ENCODE data around the gene RSF1.
A peak's percentile ranks its signal among the peaks of the same experiment; 100 is the strongest.

RSF1 gene

GRCh38 chr11:77619576-77620198 lies 200.8 kb downstream of the RSF1 start:
- DNase-seq (ENCODE audit: low spot score), result peak; percentile 31

- no peak for DNase-seq (ENCODE audit: low spot score)
These were observed 202.6 kb downstream of the RSF1 start for GRCh38 chr11:77617892-77618291.

- no peak for DNase-seq (ENCODE audit: low spot score)
These were observed 208.6 kb downstream of the RSF1 start for GRCh38 chr11:77611921-77612320.

Measured in globus pallidus (tissue), 1 donor.